ENCODE results near the gene SPTY2D1.
"Not testable (repeated sequence)": the region's sequence is repeated elsewhere in the genome, so short reads cannot be mapped to it uniquely, and the experiment has no call there.

GRCh38 chr11:18681949-18682348 is 47.8 kb upstream of the SPTY2D1 start:
- TF ChIP-seq, protein P1, sequence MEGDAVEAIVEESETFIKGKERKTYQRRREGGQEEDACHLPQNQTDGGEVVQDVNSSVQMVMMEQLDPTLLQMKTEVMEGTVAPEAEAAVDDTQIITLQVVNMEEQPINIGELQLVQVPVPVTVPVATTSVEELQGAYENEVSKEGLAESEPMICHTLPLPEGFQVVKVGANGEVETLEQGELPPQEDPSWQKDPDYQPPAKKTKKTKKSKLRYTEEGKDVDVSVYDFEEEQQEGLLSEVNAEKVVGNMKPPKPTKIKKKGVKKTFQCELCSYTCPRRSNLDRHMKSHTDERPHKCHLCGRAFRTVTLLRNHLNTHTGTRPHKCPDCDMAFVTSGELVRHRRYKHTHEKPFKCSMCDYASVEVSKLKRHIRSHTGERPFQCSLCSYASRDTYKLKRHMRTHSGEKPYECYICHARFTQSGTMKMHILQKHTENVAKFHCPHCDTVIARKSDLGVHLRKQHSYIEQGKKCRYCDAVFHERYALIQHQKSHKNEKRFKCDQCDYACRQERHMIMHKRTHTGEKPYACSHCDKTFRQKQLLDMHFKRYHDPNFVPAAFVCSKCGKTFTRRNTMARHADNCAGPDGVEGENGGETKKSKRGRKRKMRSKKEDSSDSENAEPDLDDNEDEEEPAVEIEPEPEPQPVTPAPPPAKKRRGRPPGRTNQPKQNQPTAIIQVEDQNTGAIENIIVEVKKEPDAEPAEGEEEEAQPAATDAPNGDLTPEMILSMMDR (conservative IDR thresholded peaks at IDR 0.05) = not testable (repeated sequence)
- TF ChIP-seq EZH2 (IDR thresholded peaks at IDR 0.05; ENCODE audit: low read depth) = not testable (repeated sequence)

All from PC-9 (cell line).